Left ventricle myocardium inferior (tissue), 1 donor: ENCODE data around the gene PM20D2. TPM values are rescaled to one million over a fixed set of nuclear protein-coding genes. Genes with fewer than 3 reads are reported as not detected.

Experiments
- DNase-seq: peaks from one replicate; pipeline ENCODE4 v3.0.0-alpha.2; 2020
- H3K27ac ChIP-seq: fragments of 200-600 bp; replicated peaks from 2 replicates; pipeline ENCODE4 v1.8.0; 2021
- H3K27me3 ChIP-seq: fragments of 200-600 bp; 2 replicates; pipeline ENCODE4 v1.8.0; 2021; ENCODE audit warnings: low read depth
- H3K36me3 ChIP-seq: fragments of 200-600 bp; 2 replicates; pipeline ENCODE4 v1.8.0; 2021
- H3K4me1 ChIP-seq: fragments of 200-600 bp; 2 replicates; pipeline ENCODE4 v1.8.0; 2021
- H3K4me3 ChIP-seq: fragments of 200-600 bp; 2 replicates; pipeline ENCODE4 v1.8.0; 2021; ENCODE audit warnings: mild to moderate bottlenecking, moderate library complexity
- H3K9me3 ChIP-seq: fragments of 200-600 bp; replicated peaks from 2 replicates; pipeline ENCODE4 v1.8.0; 2021
- intact Hi-C: fragments of 100-400 bp; cut with micrococcal nuclease; formaldehyde crosslinking; loops from one replicate; pipeline ENCODE4 v1.11.0; 2022
- total RNA-seq: library from RNA; stranded (reverse); fragmentation: NEBNext Ultra II Directional; extraction: Animal tissue kit (Norgen Biotek cat#: 25700); gene quantifications from one replicate; pipeline ENCODE4 v1.2.1, GENCODE V29; 2021
- TF ChIP-seq, protein P1 (sequence below): fragments of 200-600 bp; IDR thresholded peaks from 2 replicates; pipeline ENCODE4 v1.8.0; 2021; ENCODE audit warnings: antibody characterized with exemption, mild to moderate bottlenecking, borderline replicate concordance
- donor health status: DM: no; HTN: yes; CAD: no; lungs with severe emphysema.

PM20D2 gene
- total RNA-seq, 1 donor from 2014 or later = 14.3 TPM

- intact Hi-C loops = no loop called here
- no peak for DNase-seq
- no peaks in the 10 kb centered on the region for H3K36me3 ChIP-seq
- H3K27me3 ChIP-seq = no peaks in the 10 kb centered on the region
- TF ChIP-seq, protein P1, sequence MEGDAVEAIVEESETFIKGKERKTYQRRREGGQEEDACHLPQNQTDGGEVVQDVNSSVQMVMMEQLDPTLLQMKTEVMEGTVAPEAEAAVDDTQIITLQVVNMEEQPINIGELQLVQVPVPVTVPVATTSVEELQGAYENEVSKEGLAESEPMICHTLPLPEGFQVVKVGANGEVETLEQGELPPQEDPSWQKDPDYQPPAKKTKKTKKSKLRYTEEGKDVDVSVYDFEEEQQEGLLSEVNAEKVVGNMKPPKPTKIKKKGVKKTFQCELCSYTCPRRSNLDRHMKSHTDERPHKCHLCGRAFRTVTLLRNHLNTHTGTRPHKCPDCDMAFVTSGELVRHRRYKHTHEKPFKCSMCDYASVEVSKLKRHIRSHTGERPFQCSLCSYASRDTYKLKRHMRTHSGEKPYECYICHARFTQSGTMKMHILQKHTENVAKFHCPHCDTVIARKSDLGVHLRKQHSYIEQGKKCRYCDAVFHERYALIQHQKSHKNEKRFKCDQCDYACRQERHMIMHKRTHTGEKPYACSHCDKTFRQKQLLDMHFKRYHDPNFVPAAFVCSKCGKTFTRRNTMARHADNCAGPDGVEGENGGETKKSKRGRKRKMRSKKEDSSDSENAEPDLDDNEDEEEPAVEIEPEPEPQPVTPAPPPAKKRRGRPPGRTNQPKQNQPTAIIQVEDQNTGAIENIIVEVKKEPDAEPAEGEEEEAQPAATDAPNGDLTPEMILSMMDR = no peak
- no peak overlapping the region for H3K4me3 ChIP-seq
- peaks cover 3% of the 10 kb centered on the region for H3K4me1 ChIP-seq
- no peak overlapping the region for H3K27ac ChIP-seq
- H3K9me3 ChIP-seq = peaks cover 23% of the 10 kb centered on the region
Observed at GRCh38 chr6:89190741-89191140, 44.9 kb downstream of the PM20D2 start.

GRCh38 chr6:89194559-89194958, 48.7 kb downstream of the PM20D2 start:
- Histone ChIP-seq H3K4me3 (no peak overlapping the region), H3K4me1 (peaks cover 3% of the 10 kb centered on the region), H3K9me3 (peaks cover 27% of the 10 kb centered on the region), H3K36me3 (no peaks in the 10 kb centered on the region), H3K27me3 (no peaks in the 10 kb centered on the region), H3K27ac (no peak overlapping the region)
- TF ChIP-seq, protein P1 = no peak
- DNase-seq = no peak
- intact Hi-C loops = no loop called here

DNA sequence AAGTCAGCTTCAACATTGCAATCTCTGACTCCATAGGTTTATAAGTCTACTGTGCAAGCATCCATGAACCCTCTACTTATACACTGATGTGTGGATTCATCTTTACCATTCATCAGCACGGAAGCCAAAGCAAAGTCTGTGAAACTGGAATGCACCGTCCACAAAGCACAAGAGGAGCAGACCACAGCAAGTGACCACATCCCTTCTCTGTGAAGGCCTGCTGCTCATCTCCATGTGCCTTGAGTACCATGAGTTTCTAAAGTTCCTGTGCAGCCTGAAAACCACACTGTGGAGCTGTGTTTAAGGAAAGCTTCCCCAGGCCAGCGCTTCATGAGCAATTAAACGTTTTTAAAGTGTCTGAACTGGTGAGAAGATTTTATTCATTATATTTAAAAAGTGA, 51.3 kb downstream of the PM20D2 start:
- TF ChIP-seq, protein P1 = no peak
- no peaks in the 10 kb centered on the region for H3K36me3 ChIP-seq
- H3K4me3 ChIP-seq = no peak overlapping the region
- DNase-seq = no peak
- no peaks in the 10 kb centered on the region for H3K27me3 ChIP-seq
- H3K9me3 ChIP-seq = peaks cover 27% of the 10 kb centered on the region
- H3K4me1 ChIP-seq = no peaks in the 10 kb centered on the region
- no peak overlapping the region for H3K27ac ChIP-seq
- intact Hi-C loops = no loop called here

DNA sequence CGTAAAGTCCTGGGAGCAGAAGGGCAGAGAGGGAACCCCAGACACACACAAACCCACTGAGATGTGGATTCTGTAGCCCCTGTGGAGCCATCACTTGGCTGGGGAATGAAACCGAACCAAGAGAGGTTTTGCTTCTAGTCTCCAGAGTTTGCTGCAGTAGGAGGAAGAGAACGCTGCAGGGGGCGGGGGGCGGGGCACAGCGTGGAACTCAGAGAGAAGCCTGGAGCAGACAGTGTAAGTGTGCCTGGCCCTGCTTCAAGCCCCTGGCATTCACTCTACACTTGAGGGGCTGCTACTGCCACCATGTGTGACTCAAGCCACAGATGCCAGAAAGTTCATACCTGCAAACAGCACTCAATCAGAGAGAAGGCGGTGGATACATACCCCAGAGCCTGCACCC, 52.4 kb downstream of the PM20D2 start:
- Histone ChIP-seq H3K4me1 (no peaks in the 10 kb centered on the region), H3K27ac (no peak overlapping the region), H3K27me3 (no peaks in the 10 kb centered on the region), H3K4me3 (no peak overlapping the region), H3K9me3 (peaks cover 27% of the 10 kb centered on the region), H3K36me3 (no peaks in the 10 kb centered on the region)
- no peak for DNase-seq
- TF ChIP-seq, protein P1 = no peak
- intact Hi-C loops = no loop called here

- Histone ChIP-seq H3K9me3 (peaks cover 16% of the 10 kb centered on the region), H3K27me3 (no peaks in the 10 kb centered on the region), H3K4me1 (no peaks in the 10 kb centered on the region), H3K4me3 (no peak overlapping the region), H3K36me3 (no peaks in the 10 kb centered on the region), H3K27ac (no peak overlapping the region)
- intact Hi-C loops = no loop called here
- no peak for DNase-seq
- TF ChIP-seq, protein P1 = no peak
Observed at GRCh38 chr6:89199579-89199978, 53.7 kb downstream of the PM20D2 start.

DNA sequence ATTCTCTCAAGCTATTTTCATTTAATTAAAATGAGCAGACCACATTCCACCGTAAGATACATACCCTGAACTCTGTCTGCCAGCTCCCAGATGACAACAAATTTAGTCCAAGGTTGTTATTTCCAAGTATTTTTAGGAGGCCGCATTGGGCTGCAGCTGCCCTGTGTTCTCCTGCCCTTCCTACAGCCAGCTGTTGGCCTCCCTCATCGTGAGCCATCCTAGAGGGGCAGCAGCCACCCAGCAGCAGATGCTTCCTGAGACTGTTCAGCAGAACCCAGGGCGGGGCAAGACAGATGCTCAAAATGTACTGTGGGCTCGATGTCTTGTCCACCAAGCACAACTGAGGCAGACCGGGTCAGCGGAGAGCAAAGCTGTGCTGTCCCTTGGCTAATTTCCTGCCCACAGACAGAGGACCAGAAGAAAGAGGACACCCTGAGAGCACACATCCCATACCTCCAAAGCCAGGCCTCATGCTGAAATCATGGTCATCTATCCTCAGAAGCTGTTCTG, 54.9 kb downstream of the PM20D2 start:
- H3K36me3 ChIP-seq = no peaks in the 10 kb centered on the region
- intact Hi-C loops = no loop called here
- H3K27me3 ChIP-seq = no peaks in the 10 kb centered on the region
- H3K27ac ChIP-seq = no peak overlapping the region
- peaks cover 4% of the 10 kb centered on the region for H3K9me3 ChIP-seq
- TF ChIP-seq, protein P1 = no peak
- H3K4me1 ChIP-seq = no peaks in the 10 kb centered on the region
- DNase-seq = no peak
- H3K4me3 ChIP-seq = no peak overlapping the region
